Tibial nerve (tissue), 4 donors: ENCODE data around the gene CAMK2N2. TPM values are rescaled to one million over a fixed set of nuclear protein-coding genes. Genes with fewer than 3 reads are reported as not detected.
"Not testable (repeated sequence)": the region's sequence is repeated elsewhere in the genome, so short reads cannot be mapped to it uniquely, and the experiment has no call there.

Experiments used
- DNase-seq, 2 donors: peaks; one replicate each; pipeline ENCODE4 v3.0.0-alpha.2; 2019; ENCODE audit warnings: low spot score in 2 of 2
- H3K27ac ChIP-seq, 4 donors: fragments of 200-600 bp; sonication (generic) in 3 of 4; one replicate each; pipeline ENCODE4 v1.5.1; 2017 to 2019; ENCODE audit warnings: mild to moderate bottlenecking in 1 of 4
- H3K27me3 ChIP-seq, 2 donors: fragments of 200-600 bp; sonication (generic) in 1 of 2; one replicate each; pipeline versions ENCODE4 v1.5.1 to v1.6.0; 2017 to 2019
- H3K36me3 ChIP-seq, 3 donors: fragments of 200-600 bp; sonication (generic); one replicate each; pipeline ENCODE4 v1.5.1; 2018 to 2019
- H3K4me1 ChIP-seq, 4 donors: fragments of 200-600 bp; sonication (generic) in 3 of 4; one replicate each; pipeline ENCODE4 v1.5.1; 2017 to 2019
- H3K4me3 ChIP-seq, 4 donors: fragments of 200-600 bp; sonication (generic) in 3 of 4; one replicate each; pipeline ENCODE4 v1.5.1; 2017 to 2019; ENCODE audit warnings: mild to moderate bottlenecking in 1 of 4, moderate library complexity in 1 of 4
- H3K9me3 ChIP-seq, 4 donors: fragments of 200-600 bp; sonication (generic) in 3 of 4; one replicate each; pipeline ENCODE4 v1.5.1; 2017 to 2019
- CTCF ChIP-seq, 5 experiments: fragments of 200-600 bp in 3 of 5; fragments of 450-650 bp in 2 of 5; sonication (generic) in 3 of 5; IDR thresholded peaks; one replicate each; pipeline ENCODE4 v1.5.1; 2016 to 2019; ENCODE audit warnings: antibody characterized with exemption in 5 of 5, mild to moderate bottlenecking in 3 of 5, moderate library complexity in 2 of 5
- EP300 ChIP-seq, 2 donors: sonication (generic); formaldehyde crosslinking; IDR thresholded peaks; one replicate each; pipeline ENCODE4 v1.6.1; 2017; ENCODE audit warnings: antibody characterized with exemption in 2 of 2, mild to moderate bottlenecking in 1 of 2
- POLR2A ChIP-seq, 2 donors: fragments of 450-650 bp; IDR thresholded peaks; one replicate each; pipeline ENCODE4 v1.6.1; 2017; ENCODE audit warnings: antibody characterized with exemption in 2 of 2, mild to moderate bottlenecking in 2 of 2, moderate library complexity in 2 of 2
- WGBS, 2 donors: methylation state at CpG; one replicate each; pipeline ENCODE4 v1.1.5; 2018; 5-methylcytosine and 5-hydroxymethylcytosine counted together
- total RNA-seq, 4 donors: library from RNA; depleted of rRNA; stranded (reverse); fragments of >200 nt; gene quantifications; one replicate each; pipeline ENCODE4 v1.1.0, GENCODE V29; 2016

CAMK2N2 gene
- total RNA-seq, 4 donors from 2014 or later: not detected

GRCh38 chr3:184275381-184275701 is 14.0 kb upstream of the CAMK2N2 start:
- Histone ChIP-seq H3K9me3 (peaks cover 0 to 6% (median 0%) of the 10 kb centered on the region in 4 donors), H3K27ac (no peak overlapping the region)

GRCh38 chr3:184272269-184272668 is 10.9 kb upstream of the CAMK2N2 start:
- H3K36me3 ChIP-seq: no peaks in the 10 kb centered on the region
- H3K27me3 ChIP-seq: peaks cover 0 to 55% of the 10 kb centered on the region in 2 donors
- peaks cover 0 to 6% (median 0%) of the 10 kb centered on the region in 4 donors for H3K9me3 ChIP-seq
- peaks cover 0 to 4% (median 0%) of the 10 kb centered on the region in 4 donors for H3K4me1 ChIP-seq
- no peak overlapping the region for H3K27ac ChIP-seq
- TF ChIP-seq CTCF (IDR thresholded peaks at IDR 0.05): no peak
- TF ChIP-seq POLR2A (IDR thresholded peaks at IDR 0.05): no peak
- no peak for TF ChIP-seq EP300 (IDR thresholded peaks at IDR 0.05)
- WGBS, 2 donors: 44 to 48% methylated on average over 1 of the region's 1 CpG
- DNase-seq: no peak
- H3K4me3 ChIP-seq: no peak overlapping the region

More at GRCh38 chr3:184275381-184275701, 14.0 kb upstream of the CAMK2N2 start:
- DNase-seq: no peak
- H3K27me3 ChIP-seq: peaks cover 0 to 50% of the 10 kb centered on the region in 2 donors
- peaks cover 0 to 4% (median 0%) of the 10 kb centered on the region in 4 donors for H3K4me1 ChIP-seq
- 67 to 69% methylated on average over 12 of the region's 12 CpGs for WGBS, 2 donors
- H3K36me3 ChIP-seq: no peaks in the 10 kb centered on the region
- TF ChIP-seq POLR2A (IDR thresholded peaks at IDR 0.05) (no peak), EP300 (IDR thresholded peaks at IDR 0.05) (no peak), CTCF (IDR thresholded peaks at IDR 0.05) (no peak)
- H3K4me3 ChIP-seq: no peak overlapping the region

GRCh38 chr3:184267249-184267648 is 5.9 kb upstream of the CAMK2N2 start:
- H3K27me3 ChIP-seq: peaks cover 0 to 58% of the 10 kb centered on the region in 2 donors
- DNase-seq, H3K27ac ChIP-seq, H3K4me3 ChIP-seq, H3K36me3 ChIP-seq, H3K9me3 ChIP-seq, H3K4me1 ChIP-seq: not testable (repeated sequence)
- 81 to 95% methylated on average over 1 of the region's 1 CpG for WGBS, 2 donors

- TF ChIP-seq EP300 (IDR thresholded peaks at IDR 0.05) (no peak), CTCF (IDR thresholded peaks at IDR 0.05) (no peak), POLR2A (IDR thresholded peaks at IDR 0.05) (no peak)
- Histone ChIP-seq H3K27me3 (peaks cover 0 to 84% of the 10 kb centered on the region in 2 donors), H3K27ac (no peak overlapping the region), H3K4me1 (peaks cover 0 to 33% (median 25%) of the 10 kb centered on the region in 4 donors), H3K36me3 (peaks cover 0 to 11% (median 0%) of the 10 kb centered on the region in 3 donors), H3K9me3 (no peaks in the 10 kb centered on the region), H3K4me3 (no peak overlapping the region)
- WGBS, 2 donors: 21 to 27% methylated on average over 10 to 15 of the region's 15 CpGs
- no peak for DNase-seq
Measured at GRCh38 chr3:184262764-184263179, 1.4 kb upstream of the CAMK2N2 start.

GRCh38 chr3:184261854-184262763 is 756 bp upstream of the CAMK2N2 start:
- Histone ChIP-seq H3K4me3 (peak overlapping the region in 3 of 4 donors; percentile 33 to 53 (median 39)), H3K4me1 (peaks cover 0 to 33% (median 25%) of the 10 kb centered on the region in 4 donors), H3K27me3 (peaks cover 0 to 79% of the 10 kb centered on the region in 2 donors), H3K27ac (no peak overlapping the region), H3K9me3 (no peaks in the 10 kb centered on the region), H3K36me3 (peaks cover 0 to 14% (median 0%) of the 10 kb centered on the region in 3 donors)
- no peak for TF ChIP-seq CTCF (IDR thresholded peaks at IDR 0.05)
- WGBS, 2 donors: 3 to 4% methylated on average over 44 to 64 of the region's 66 CpGs
- DNase-seq: no peak
